ENCODE results near the gene LRRC26. TPM values are rescaled to one million over a fixed set of nuclear protein-coding genes. Genes with fewer than 3 reads are reported as not detected.

Gene LRRC26
- polyA plus RNA-seq, 2 of the 4 experiments (the other 2 are of a cell fraction), result 0.08 to 1.0 TPM

DNA sequence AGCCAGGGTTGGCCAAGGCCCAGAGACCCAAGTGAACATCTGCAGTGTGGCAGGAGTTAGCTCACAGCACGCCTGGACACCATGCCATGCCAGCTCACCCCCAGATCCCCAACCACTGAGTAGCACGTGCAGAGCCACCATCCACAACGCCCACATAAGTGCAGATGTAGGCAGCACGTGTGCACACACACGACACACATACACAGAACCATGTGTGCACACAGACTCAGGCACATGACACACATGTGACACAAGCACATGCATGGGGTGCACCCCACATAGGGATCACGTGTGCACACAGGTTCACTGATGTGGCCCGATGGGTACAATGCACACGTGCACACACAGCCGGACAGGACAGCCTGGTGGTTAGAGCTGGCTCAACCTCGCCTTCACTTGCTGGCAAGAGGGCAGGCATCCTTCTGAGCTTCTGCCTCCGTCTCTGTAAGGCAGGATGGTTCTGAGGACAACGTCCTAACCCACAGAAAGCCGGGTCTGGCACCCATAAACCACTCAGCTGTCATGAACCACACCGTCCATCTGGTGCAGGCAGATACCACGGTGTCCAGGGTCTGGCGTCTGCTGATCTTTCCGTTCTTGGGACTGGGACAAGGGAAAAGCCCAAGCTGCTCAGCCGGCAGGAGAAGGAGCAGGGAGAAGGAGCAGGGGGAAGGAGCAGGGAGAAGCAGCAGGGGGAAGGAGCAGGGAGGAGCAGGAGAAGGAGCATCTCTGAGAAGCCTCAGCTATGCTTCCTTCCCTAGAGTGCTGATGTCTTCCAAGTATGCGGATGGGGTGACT, 12.0 kb downstream of the LRRC26 start:
- no peak for DNase-seq (ENCODE audit: low read depth in 1 of 2, low spot score in 1 of 2)
- peaks cover 24% of the 10 kb centered on the region for H3K4me1 ChIP-seq

DNA sequence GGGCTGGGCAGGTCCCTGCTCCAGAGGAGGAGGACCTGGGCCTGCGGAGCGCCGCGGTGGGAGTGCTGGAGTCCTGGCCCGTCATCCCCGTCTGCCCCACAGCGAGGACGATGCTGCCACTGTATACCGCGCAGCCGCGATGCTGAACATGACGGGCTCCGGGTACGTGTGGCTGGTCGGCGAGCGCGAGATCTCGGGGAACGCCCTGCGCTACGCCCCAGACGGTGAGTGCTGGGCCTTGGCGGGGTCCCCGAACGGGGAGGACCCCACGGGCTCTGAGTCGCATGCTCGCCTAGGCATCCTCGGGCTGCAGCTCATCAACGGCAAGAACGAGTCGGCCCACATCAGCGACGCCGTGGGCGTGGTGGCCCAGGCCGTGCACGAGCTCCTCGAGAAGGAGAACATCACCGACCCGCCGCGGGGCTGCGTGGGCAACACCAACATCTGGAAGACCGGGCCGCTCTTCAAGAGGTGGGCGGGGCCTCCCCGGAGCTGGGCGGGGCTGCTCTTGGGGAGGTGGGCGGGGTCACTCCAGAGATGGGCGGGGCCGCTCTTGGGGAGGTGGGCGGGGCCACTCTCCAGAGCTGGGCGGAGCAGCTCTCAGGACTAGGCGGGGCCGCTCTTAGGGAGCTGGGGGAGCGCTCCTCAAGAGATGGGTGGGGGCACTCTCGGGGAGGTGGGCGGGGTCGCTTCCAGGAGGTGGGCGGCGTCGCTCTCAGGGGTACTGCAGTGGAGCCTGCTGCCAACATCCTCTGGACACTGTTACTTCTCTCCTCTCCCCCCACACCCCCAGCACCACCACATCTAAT, 13.1 kb downstream of the LRRC26 start:
- CTCF ChIA-PET, result interaction anchor here (0.7 to 3.1 kb wide), 5 partner anchors 13 to 80 kb away, joined by 3 to 11 read pairs (median 3); partner anchors contain the start of genes LRRC26 and RNF224
- Histone ChIP-seq H3K4me3 (no peak overlapping the region), H3K9me3 (no peaks in the 10 kb centered on the region), H3K27ac (no peak overlapping the region), H3K4me1 (peaks cover 20% of the 10 kb centered on the region; the same call in 2 of the 3 replicates), H3K4me2 (peak overlapping the region; percentile 39; the same call in 1 of the 3 replicates)
- TF ChIP-seq, protein P1, sequence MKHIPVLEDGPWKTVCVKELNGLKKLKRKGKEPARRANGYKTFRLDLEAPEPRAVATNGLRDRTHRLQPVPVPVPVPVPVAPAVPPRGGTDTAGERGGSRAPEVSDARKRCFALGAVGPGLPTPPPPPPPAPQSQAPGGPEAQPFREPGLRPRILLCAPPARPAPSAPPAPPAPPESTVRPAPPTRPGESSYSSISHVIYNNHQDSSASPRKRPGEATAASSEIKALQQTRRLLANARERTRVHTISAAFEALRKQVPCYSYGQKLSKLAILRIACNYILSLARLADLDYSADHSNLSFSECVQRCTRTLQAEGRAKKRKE (CRISPR knock-in tag; IDR thresholded peaks at IDR 0.05; ENCODE audit: low read depth), result no peak
- TF ChIP-seq EP300 (IDR thresholded peaks at IDR 0.05), result no peak
- no peak for TF ChIP-seq EHMT2 (IDR thresholded peaks at IDR 0.05; ENCODE audit: low read depth)
- TF ChIP-seq, protein P2, sequence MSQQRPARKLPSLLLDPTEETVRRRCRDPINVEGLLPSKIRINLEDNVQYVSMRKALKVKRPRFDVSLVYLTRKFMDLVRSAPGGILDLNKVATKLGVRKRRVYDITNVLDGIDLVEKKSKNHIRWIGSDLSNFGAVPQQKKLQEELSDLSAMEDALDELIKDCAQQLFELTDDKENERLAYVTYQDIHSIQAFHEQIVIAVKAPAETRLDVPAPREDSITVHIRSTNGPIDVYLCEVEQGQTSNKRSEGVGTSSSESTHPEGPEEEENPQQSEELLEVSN (IDR thresholded peaks at IDR 0.05; ENCODE audit: borderline replicate concordance, low read depth), result no peak
- TF ChIP-seq CBX8 (IDR thresholded peaks at IDR 0.05), result no peak
- no peak for TF ChIP-seq MYC (IDR thresholded peaks at IDR 0.05; ENCODE audit: borderline replicate concordance, low read length)
- TF ChIP-seq MAZ (IDR thresholded peaks at IDR 0.05; ENCODE audit: borderline replicate concordance, low read depth, low read length), result no peak
- no peak for TF ChIP-seq CEBPB (IDR thresholded peaks at IDR 0.05)
- no peak for TF ChIP-seq CHD2 (IDR thresholded peaks at IDR 0.05; ENCODE audit: low read length, partially characterized antibody)
- no peak for TF ChIP-seq CBX2 (IDR thresholded peaks at IDR 0.05; ENCODE audit: borderline replicate concordance, low read depth)
- no peak for TF ChIP-seq NPAS2 (CRISPR knock-in tag; IDR thresholded peaks at IDR 0.05; ENCODE audit: borderline replicate concordance)
- TF ChIP-seq HOXB5 (CRISPR knock-in tag; IDR thresholded peaks at IDR 0.05), result no peak
- TF ChIP-seq FOSB (CRISPR knock-in tag; IDR thresholded peaks at IDR 0.05), result no peak
- TF ChIP-seq, protein P3, sequence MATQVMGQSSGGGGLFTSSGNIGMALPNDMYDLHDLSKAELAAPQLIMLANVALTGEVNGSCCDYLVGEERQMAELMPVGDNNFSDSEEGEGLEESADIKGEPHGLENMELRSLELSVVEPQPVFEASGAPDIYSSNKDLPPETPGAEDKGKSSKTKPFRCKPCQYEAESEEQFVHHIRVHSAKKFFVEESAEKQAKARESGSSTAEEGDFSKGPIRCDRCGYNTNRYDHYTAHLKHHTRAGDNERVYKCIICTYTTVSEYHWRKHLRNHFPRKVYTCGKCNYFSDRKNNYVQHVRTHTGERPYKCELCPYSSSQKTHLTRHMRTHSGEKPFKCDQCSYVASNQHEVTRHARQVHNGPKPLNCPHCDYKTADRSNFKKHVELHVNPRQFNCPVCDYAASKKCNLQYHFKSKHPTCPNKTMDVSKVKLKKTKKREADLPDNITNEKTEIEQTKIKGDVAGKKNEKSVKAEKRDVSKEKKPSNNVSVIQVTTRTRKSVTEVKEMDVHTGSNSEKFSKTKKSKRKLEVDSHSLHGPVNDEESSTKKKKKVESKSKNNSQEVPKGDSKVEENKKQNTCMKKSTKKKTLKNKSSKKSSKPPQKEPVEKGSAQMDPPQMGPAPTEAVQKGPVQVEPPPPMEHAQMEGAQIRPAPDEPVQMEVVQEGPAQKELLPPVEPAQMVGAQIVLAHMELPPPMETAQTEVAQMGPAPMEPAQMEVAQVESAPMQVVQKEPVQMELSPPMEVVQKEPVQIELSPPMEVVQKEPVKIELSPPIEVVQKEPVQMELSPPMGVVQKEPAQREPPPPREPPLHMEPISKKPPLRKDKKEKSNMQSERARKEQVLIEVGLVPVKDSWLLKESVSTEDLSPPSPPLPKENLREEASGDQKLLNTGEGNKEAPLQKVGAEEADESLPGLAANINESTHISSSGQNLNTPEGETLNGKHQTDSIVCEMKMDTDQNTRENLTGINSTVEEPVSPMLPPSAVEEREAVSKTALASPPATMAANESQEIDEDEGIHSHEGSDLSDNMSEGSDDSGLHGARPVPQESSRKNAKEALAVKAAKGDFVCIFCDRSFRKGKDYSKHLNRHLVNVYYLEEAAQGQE (IDR thresholded peaks at IDR 0.05), result no peak
- no peak for TF ChIP-seq FOXS1 (CRISPR knock-in tag; IDR thresholded peaks at IDR 0.05)
- no peak for TF ChIP-seq ZFP36 (IDR thresholded peaks at IDR 0.05; ENCODE audit: borderline replicate concordance, partially characterized antibody)
- TF ChIP-seq ZC3H11A (IDR thresholded peaks at IDR 0.05), result no peak
- no peak for TF ChIP-seq ESRRA (IDR thresholded peaks at IDR 0.05; ENCODE audit: borderline replicate concordance, low read length)
- no peak for TF ChIP-seq RAD21 (conservative IDR thresholded peaks at IDR 0.05 in 1 of 2, IDR thresholded peaks at IDR 0.05 in 1 of 2)
- TF ChIP-seq, protein P4, sequence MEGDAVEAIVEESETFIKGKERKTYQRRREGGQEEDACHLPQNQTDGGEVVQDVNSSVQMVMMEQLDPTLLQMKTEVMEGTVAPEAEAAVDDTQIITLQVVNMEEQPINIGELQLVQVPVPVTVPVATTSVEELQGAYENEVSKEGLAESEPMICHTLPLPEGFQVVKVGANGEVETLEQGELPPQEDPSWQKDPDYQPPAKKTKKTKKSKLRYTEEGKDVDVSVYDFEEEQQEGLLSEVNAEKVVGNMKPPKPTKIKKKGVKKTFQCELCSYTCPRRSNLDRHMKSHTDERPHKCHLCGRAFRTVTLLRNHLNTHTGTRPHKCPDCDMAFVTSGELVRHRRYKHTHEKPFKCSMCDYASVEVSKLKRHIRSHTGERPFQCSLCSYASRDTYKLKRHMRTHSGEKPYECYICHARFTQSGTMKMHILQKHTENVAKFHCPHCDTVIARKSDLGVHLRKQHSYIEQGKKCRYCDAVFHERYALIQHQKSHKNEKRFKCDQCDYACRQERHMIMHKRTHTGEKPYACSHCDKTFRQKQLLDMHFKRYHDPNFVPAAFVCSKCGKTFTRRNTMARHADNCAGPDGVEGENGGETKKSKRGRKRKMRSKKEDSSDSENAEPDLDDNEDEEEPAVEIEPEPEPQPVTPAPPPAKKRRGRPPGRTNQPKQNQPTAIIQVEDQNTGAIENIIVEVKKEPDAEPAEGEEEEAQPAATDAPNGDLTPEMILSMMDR (IDR thresholded peaks at IDR 0.05), result no peak
- peak in 1 of 2 experiments; percentile 58 for DNase-seq (ENCODE audit: low read depth in 1 of 2, low spot score in 1 of 2)
- WGBS (ENCODE audit: missing lambda C conversion rate), result 57% methylated on average over 31 of the region's 65 CpGs
- no peak for FAIRE-seq
- peak; percentile 19 to 62; a peak in 4 of 6 replicates for ATAC-seq
- POLR2A ChIA-PET, result interaction anchor here (0.9 to 1.1 kb wide), 3 partner anchors 13 to 67 kb away, joined by 3 to 12 read pairs (median 3); partner anchors contain the start of gene LRRC26

More for the DNA sequence above, 12.0 kb downstream of the LRRC26 start:
- Histone ChIP-seq H3K4me2 (no peak overlapping the region), H3K4me3 (no peak overlapping the region), H3K27ac (no peak overlapping the region), H3K9me3 (no peaks in the 10 kb centered on the region)
- ATAC-seq (peak; percentile 1 to 7; a peak in 2 of 6 replicates), FAIRE-seq (no peak)
- ChIA-PET POLR2A (interaction anchor here (0.9 to 1.1 kb wide), 2 partner anchors 28 to 66 kb away, joined by 3 to 12 read pairs; no protein-coding TSS in a partner anchor), CTCF (interaction anchor here (0.7 to 3.1 kb wide), 9 partner anchors 12 to 210 kb away, joined by 3 to 11 read pairs (median 3); partner anchors contain the start of genes LRRC26 and RNF224)
- WGBS (ENCODE audit: missing lambda C conversion rate), result 44% methylated on average over 16 of the region's 19 CpGs
- TF ChIP-seq, protein P5, sequence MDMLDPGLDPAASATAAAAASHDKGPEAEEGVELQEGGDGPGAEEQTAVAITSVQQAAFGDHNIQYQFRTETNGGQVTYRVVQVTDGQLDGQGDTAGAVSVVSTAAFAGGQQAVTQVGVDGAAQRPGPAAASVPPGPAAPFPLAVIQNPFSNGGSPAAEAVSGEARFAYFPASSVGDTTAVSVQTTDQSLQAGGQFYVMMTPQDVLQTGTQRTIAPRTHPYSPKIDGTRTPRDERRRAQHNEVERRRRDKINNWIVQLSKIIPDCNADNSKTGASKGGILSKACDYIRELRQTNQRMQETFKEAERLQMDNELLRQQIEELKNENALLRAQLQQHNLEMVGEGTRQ (IDR thresholded peaks at IDR 0.05), result peak; percentile 65
- TF ChIP-seq, protein P6, sequence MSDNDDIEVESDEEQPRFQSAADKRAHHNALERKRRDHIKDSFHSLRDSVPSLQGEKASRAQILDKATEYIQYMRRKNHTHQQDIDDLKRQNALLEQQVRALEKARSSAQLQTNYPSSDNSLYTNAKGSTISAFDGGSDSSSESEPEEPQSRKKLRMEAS (IDR thresholded peaks at IDR 0.05), result no peak
- TF ChIP-seq CHD2 (IDR thresholded peaks at IDR 0.05; ENCODE audit: low read length, partially characterized antibody) (no peak), ZC3H11A (IDR thresholded peaks at IDR 0.05) (no peak)

Data from A549 (cell line).